ENCODE data around the gene FRMD6. TPM values are rescaled to one million over a fixed set of nuclear protein-coding genes. Genes with fewer than 3 reads are reported as not detected.

FRMD6 gene
- total RNA-seq, 4 donors from 2014 or later = 35.7 to 44.9 (median 37.5) TPM

- H3K36me3 ChIP-seq = no peaks in the 10 kb centered on the region
- 10% methylated on average over 13 of the region's 13 CpGs for WGBS
- TF ChIP-seq EP300 (IDR thresholded peaks at IDR 0.05) (no peak), POLR2AphosphoS5 (IDR thresholded peaks at IDR 0.05) (no peak), POLR2A (IDR thresholded peaks at IDR 0.05; ENCODE audit: low read depth) (no peak), CTCF (IDR thresholded peaks at IDR 0.05) (peak; percentile 85 to 90 (median 87))
- H3K4me1 ChIP-seq = peaks cover 6 to 14% (median 11%) of the 10 kb centered on the region in 4 donors
- H3K27me3 ChIP-seq = no peaks in the 10 kb centered on the region
- H3K9me3 ChIP-seq = no peaks in the 10 kb centered on the region
- peak; percentile 94 for DNase-seq (ENCODE audit: extremely low spot score)
- peak overlapping the region in 3 of 4 donors; percentile 8 to 33 (median 17) for H3K4me3 ChIP-seq
- intact Hi-C loops (cut with DNase I) = loop anchor here (1.0 to 5.0 kb wide), 3 partner anchors 127 to 497 kb away; no protein-coding TSS in a partner anchor
- no peak overlapping the region for H3K27ac ChIP-seq (replicated peaks in 1 of 4)
Measured at GRCh38 chr14:51780006-51780692, 128.4 kb downstream of the FRMD6 start.

Small RNA genes lying within 50 kb of the gene (small RNA-seq; reads per million reads assigned to genes)
- gene OR7E159P (0 reads per million in 3 donors), gene RNA5SP385 (0 reads per million in 3 donors), gene RNU6-301P (0 reads per million in 3 donors)

Other genes starting within 250 kb of the FRMD6 start
- 10 to 100 TPM; 15.7 to 19.9 (median 17.7) TPM for gene GNG2, start 208.7 kb downstream of the FRMD6 start, total RNA-seq

Measured in esophagus muscularis mucosa (tissue), 4 donors.